GM12801 (cell line): ENCODE measurements around the gene CRMP1.

ENCODE experiments used
- TF ChIP-seq, protein P1 (sequence below): IDR thresholded peaks from one replicate; pipeline ENCODE4 v1.5.1; 2011; ENCODE audit warnings: control low read depth; ENCODE audit not compliant: insufficient read length; ENCODE audit errors: extremely low read depth

Gene CRMP1

DNA sequence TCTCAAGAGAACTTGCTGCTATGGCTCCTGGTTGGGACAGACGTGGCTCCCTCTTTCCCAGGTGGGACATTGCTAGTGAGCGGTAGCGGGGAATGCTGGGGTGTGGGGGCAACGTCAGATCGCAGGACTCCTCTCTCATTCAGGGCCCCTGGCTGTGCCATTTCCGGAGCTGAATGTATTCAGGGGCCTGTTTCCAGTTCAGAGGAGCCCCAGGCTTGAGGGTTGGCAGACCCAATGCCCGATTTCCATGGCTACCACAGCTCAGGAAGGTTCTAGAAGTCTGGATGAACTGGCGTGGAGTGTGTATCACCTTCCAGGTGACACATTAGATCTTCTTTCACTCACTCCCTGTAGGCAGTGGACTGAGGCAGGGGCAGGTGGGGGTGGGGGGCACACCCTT lies 26.2 kb upstream of the CRMP1 start:
- TF ChIP-seq, protein P1, sequence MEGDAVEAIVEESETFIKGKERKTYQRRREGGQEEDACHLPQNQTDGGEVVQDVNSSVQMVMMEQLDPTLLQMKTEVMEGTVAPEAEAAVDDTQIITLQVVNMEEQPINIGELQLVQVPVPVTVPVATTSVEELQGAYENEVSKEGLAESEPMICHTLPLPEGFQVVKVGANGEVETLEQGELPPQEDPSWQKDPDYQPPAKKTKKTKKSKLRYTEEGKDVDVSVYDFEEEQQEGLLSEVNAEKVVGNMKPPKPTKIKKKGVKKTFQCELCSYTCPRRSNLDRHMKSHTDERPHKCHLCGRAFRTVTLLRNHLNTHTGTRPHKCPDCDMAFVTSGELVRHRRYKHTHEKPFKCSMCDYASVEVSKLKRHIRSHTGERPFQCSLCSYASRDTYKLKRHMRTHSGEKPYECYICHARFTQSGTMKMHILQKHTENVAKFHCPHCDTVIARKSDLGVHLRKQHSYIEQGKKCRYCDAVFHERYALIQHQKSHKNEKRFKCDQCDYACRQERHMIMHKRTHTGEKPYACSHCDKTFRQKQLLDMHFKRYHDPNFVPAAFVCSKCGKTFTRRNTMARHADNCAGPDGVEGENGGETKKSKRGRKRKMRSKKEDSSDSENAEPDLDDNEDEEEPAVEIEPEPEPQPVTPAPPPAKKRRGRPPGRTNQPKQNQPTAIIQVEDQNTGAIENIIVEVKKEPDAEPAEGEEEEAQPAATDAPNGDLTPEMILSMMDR: no peak

DNA sequence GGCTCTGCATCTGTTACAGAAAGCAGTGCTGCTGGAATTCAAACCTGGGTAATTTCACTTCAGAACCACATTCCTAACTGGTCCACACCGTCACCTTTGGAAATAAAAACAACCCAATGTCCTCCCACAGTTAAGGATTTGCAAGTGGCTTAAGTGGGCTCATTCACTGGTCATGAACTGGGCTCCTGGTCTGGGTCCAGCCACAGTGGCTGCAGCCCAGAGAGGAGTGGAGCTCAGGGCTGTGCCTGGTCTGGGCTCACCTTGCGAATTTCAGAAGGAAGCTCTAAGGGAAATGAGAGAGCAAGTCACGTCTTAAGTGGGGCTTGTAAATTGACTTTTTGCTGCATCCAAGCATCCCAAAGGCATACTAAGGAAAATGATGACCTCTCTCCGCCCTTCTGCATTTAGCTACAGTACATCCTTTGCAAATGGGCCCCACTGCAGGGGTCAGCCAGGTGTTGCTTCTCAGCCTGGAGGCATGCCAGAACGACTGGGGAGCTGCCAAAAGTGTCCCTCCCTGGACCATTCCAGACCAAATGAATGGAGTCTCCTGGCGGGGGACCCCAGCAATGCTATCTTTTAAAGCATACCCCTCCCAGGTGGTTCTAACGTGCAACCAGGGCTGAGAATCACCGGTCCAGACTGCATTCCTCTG lies 25.6 kb upstream of the CRMP1 start:
- TF ChIP-seq, protein P1: no peak

DNA sequence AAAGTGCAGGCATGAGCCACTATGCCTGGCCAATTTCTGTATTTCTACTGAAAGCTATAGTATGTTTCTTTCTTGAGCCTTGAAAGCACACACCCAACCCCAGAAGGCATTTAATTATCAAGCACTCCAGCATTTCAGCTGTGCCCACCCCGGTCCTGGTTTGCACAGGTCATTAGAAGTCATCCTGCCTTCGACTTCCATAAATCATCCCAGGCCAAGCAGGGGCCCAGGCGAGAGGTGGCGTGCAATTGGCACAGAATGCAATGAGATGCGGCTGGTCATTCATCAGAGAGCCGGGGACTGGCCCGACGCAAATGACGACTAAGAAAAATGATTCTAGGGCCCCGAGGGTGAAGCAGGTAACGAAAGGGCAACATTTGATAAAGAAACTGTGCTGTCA lies 24.8 kb upstream of the CRMP1 start:
- TF ChIP-seq, protein P1: no peak

DNA sequence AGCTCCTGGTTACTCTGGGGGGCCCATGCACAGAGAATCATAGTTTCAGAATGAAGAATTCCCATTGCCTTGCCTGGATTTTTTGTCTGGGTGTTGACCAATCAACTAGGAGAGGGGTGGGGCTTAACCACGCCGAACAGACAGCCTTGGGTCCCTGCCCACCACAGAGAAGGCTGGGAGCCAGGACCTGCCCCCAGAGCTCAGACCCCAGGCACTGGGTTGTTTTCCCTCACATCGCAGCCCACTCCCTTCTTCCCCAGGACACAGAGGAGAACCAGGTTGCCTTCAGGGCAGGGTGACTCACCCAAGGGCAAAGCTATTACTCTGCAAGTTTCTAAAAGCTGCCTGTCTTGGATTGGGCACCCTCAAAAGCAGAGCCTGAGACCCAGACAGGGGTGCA lies 23.3 kb upstream of the CRMP1 start:
- TF ChIP-seq, protein P1: no peak

DNA sequence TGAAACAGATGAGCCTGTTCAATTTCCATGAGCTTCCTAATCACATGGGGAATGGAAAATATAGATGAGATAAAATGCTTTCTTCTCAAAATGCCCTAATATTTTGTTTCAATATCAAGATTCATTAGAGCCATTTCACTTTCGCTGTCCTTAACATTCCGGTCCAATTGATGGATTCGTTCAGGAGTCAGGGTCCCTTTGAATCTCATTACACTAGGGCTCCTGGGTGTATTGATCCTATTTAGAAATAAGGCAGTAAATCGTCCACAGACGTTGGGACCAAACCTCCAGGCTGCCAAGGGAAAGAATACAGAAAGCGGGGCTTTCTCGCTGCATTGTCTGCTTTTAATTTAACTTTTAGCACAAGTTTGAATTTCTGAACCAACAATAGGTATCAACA lies 20.6 kb upstream of the CRMP1 start:
- TF ChIP-seq, protein P1: no peak

DNA sequence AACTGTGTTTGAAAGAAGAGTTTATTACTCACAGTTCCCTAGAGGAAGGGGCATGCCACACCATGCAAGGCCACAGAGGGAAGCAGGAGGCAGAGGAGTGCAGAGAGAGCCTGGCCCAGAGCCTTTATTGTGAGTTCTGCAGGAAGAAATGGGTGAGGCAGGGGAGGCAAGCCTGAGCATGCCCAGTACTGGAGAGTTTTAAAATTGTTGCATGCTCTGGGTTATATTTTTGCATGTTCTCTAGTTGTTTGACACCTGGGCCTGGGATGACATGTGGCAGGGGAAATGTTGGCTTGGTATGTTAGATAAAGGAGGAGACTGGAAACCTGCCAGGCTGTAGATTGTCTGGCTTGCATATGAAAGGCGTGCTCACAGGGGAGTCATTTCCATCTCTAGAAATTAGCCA lies 19.7 kb upstream of the CRMP1 start:
- TF ChIP-seq, protein P1: no peak

DNA sequence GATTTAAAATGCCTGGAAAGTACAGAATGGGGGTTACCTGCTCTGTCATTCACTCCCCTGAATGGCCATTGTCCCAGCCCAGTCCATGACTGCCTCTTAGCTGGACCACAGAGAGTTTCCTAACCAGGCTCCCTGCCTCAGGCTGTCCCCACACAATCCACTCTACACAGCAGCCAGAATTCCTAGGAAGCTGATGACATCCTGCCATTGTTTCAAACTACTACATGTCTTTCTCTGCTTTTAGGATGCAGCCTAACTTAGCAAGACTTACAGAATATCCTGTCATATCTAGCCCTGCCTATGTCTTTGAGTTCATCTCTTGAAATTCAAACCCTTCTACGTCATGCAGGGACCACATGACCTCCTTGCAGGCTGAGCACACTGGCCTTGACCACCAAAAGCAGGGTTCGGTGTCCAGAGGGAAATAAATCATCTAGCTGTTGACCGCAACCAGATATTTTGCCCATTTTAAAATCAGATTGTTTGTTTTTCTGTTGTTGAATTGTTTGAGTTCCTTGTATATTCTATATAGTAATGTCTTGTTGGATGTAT lies 16.1 kb upstream of the CRMP1 start:
- TF ChIP-seq, protein P1: no peak
